Posterior vena cava (tissue), 2 donors: Measurements from ENCODE around the gene DLK1. TPM values are rescaled to one million over a fixed set of nuclear protein-coding genes. Genes with fewer than 3 reads are reported as not detected.

Experiments
- DNase-seq: peaks from one replicate; pipeline ENCODE4 v3.0.0-alpha.2; 2020; ENCODE audit warnings: low spot score
- intact Hi-C, 2 donors: fragments of 100-400 bp; cut with DNase I; formaldehyde crosslinking; loops; one replicate each; pipeline versions ENCODE4 v1.14.1 to v1.14.2; 2022 to 2023
- total RNA-seq, 2 donors: library from RNA; stranded (reverse); fragmentation: NEBNext Ultra II Directional; extraction: Animal tissue kit (Norgen Biotek cat#: 25700); gene quantifications; one replicate each; pipeline ENCODE4 v1.2.1, GENCODE V29; 2021
- donor health status: DM: yes; HTN: yes; CAD: no.
- donor health status: DM: yes; HTN: yes; CAD: no.

The DLK1 gene
- total RNA-seq, 2 donors from 2014 or later = not detected

- DNase-seq = no peak
- intact Hi-C loops = no loop called here
Observed at GRCh38 chr14:100710826-100711462, 15.7 kb upstream of the DLK1 start.

- no peak for DNase-seq
- intact Hi-C loops = no loop called here
Observed at GRCh38 chr14:100711493-100711892, 15.2 kb upstream of the DLK1 start.

DNA sequence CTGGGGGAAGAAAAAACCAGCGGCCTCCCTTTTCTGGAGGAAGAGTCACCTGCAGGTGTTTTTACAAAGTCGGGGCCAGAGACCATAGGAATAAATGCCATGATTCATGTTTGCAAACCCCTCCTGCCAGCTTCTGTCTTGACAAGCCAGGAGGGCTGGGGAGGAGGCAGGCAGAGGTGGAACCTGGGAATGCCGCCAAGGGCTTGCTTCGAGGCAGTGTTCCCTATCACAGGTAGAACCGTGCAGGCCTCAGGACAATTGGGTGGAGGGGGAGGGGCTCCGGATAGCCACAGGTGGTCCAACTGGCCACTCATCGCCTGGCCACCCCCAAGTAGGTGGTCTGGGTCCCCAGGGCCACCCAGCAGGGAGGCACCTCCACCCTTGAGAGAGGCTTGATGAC, 14.2 kb upstream of the DLK1 start:
- DNase-seq = no peak
- intact Hi-C loops = no loop called here

DNA sequence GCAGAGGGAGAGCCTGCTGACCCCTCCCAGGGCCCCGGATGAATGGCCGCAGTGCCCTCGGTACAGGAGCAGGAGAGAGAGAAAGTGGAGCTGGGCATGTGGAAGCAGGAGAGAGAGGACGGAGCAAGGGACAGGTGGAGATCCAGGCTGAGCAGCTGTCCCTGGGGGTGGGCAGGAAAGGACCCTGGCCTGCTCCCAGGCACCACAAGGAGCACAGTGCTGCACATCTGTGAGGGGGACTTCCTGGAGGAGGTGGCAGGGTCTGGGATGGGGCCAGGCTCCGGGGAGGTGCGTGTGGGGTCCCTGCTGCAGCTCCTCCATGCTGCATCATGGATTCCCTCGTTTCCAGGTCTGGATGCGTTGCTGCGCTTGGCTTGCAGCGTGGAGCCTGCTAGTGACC, 13.0 kb upstream of the DLK1 start:
- intact Hi-C loops = no loop called here
- no peak for DNase-seq

DNA sequence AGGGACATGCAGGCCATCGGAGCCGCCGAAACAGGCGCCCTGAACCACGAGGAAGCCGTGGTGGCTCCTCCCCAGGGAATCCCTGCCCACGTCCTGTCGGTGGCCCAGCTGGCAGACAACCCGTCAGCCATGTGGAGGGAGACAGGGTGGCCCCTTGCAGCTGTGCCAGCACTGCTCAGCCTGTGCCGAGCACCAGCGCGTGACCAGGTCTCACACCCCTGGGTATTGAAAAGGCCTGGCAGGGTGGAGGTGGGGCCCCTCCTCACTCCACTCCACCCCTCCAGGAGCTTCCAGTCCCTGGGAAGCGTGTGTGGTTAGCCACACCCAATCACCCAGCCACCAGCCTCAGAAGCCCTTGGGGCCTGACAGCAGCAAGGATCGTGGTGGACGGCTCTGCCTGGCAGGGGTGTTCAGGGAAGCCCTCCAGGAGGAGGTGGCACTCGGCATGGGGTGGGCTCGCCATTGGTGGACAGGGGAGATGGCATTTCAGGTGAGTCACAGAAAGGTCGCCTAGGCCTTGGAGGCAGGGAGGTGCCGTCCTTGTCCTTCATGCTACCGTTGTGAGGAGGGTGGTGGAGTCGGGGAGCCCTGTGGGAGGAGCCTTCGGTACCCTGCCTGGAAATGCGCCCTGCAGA, 12.3 kb upstream of the DLK1 start:
- DNase-seq = no peak
- intact Hi-C loops = no loop called here

GRCh38 chr14:100715332-100715731, 11.4 kb upstream of the DLK1 start:
- intact Hi-C loops = no loop called here
- DNase-seq = no peak

DNA sequence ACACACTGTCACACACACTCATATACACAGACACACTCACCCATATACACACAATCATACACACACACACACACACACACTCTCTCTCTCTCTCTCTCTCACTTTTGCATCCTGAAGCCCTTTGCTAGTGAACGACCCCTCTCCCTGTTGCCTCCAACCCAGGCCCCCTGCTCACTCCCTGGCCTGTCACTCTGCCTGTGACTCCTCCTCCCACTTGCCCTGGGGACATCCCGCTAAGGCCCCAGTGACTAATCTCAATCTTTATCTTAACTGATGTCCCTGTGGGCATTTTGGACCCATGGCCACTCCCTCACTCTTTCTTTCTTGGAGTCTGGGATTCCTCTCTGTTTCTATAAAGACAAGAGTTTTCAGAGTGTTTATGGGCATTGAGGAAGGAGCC, 10.9 kb upstream of the DLK1 start:
- intact Hi-C loops = no loop called here
- no peak for DNase-seq

- intact Hi-C loops = no loop called here
- DNase-seq = no peak
Observed at GRCh38 chr14:100717386-100717785, 9.3 kb upstream of the DLK1 start.

GRCh38 chr14:100719976-100720520, 6.6 kb upstream of the DLK1 start:
- intact Hi-C loops = no loop called here
- no peak for DNase-seq

GRCh38 chr14:100721568-100721967, 5.1 kb upstream of the DLK1 start:
- DNase-seq = no peak
- intact Hi-C loops = no loop called here

GRCh38 chr14:100722367-100722766, 4.3 kb upstream of the DLK1 start:
- intact Hi-C loops = no loop called here
- no peak for DNase-seq

DNA sequence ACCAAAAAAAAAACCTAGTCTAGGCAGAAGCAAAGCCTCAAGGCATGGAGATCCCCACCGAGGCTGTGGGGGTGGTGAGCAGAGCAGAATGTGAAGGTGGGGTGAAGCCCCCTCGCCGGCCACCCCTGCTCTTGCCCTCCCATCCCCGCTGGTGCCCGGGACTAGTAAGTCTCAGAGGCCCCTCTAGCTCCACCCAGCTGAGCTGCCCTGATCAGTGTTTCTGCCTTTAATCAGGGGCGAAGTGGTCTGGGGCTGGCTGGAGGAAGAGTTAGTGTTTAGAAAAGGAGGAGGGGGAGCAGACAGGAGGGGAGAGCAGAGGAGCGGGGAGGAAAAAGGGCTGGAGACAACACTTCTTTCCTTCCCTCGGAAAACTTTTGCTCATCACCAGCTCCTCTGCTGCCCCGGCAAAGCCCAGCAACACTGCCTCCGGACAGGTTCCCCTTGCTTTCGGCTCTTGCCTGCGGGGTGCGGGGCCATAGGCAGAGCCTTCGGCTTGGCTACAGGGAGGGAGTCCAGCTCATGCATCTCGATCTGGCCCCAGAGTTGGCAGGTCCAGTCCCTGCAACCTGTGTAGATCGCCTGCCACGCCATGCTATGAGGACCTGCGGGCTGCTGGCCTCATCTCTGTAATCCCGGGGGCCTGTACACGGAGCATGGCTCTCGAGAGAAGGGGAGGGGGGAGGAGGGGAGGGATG, 3.4 kb upstream of the DLK1 start:
- intact Hi-C loops = no loop called here
- DNase-seq = no peak

DNA sequence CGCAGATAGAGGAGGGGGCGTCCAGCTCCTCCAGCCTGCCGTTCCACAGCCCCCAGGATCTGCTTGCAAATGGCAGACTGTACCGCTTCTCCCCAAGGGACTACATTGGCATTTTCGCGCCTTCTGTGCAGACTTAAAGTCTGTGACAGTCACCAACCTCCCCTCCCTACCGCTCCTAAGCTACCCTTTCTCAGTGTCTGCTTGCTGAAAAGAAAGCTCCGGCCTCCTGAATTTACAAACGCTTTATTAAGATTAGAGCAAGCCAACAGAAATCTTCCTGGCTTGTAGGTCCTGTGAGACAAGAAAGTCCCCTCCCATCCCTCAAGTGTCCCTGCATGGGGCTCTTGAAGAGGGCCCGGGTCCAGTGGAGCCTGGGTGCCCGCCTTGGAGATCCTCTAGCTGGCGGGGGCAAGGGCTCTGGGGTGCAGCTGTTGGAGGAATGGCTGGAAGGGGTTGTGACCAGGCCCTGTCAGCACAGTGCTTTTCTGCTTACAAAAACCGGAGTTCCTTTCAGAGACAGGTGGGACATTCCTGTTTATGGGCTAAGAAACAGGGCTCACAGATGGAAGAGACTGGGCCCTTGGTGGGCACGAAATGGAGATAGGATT, 2.8 kb upstream of the DLK1 start:
- intact Hi-C loops = no loop called here

GRCh38 chr14:100724536-100724935, 2.2 kb upstream of the DLK1 start:
- no peak for DNase-seq
- intact Hi-C loops = no loop called here

More for the DNA sequence above, 2.8 kb upstream of the DLK1 start:
- no peak for DNase-seq

DNA sequence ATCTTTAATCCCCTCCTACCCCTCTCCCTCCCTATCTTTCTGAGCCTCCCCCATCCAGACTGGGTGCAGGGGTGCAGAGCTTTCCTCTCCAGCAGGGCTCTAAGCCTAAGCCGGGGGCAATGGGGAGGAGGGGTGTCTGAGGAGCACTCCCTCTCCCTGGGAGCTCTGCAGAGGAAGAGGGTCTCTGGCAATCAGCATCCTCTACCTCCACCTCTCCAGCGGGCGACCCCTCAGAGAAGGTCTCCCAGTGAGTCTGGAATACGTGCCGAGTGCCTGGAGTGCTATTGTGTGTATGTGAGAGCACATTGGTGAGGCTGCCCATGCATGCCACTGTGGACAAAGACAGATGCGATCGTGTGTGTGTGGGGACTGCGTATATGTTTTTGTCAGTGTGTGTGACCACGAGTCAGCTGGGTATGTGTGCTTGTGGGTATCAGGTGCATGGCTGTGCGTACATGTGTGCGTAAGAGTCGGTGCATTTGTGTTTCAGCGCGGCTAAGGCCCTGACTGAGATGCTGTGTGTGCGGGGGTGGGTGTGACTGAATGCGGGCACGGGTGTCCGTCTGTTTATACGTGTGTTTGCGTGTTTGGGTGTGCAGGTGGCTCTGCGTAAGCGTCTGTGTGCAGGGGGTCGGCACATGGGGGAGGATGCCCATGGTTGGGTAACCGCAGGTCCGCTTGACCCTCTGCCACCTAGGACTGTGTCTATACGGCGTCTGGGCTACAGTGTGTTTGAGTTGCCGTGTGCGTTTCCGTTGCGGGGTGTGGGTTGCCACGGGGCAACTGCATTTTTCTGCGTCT, 905 bp upstream of the DLK1 start:
- intact Hi-C loops = no loop called here
- no peak for DNase-seq

GRCh38 chr14:100727086-100727872, 587 bp downstream of the DLK1 start:
- intact Hi-C loops = no loop called here
- no peak for DNase-seq

DNA sequence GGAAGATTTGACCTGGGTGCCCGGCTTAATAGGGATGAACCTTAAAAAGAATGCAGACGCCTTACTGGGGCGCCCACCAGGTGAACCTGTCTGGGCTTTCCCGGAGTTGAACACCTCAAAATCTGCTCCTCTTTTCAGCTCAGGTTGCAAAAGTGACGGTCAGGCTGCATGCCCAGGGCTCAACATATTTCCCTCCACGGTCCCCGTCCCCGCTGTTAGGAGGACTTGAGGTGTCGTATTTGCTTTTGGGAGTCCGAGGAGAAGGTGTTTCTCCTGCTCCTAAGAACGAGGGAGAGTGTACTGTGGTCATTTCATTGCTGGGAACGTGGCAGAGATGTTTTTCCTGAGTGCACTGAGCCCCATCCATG, 1.2 kb downstream of the DLK1 start:
- intact Hi-C loops = no loop called here
- no peak for DNase-seq

DNA sequence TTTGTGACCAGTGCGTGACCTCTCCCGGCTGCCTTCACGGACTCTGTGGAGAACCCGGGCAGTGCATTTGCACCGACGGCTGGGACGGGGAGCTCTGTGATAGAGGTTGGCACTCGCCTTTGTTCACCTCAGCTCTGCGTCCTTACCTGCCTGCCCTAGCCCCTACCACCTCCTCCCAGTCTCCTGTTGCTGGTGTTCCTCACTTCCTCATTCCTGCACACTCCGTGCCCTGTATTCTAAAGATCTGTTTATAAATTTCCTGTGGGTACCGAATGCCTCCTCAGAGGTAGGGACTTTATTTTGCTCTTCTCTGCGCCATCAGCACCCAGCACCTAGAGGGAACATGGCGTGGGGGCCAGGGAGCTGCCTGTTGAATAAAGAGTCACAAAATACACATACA, 2.3 kb downstream of the DLK1 start:
- intact Hi-C loops = no loop called here
- DNase-seq = no peak

DNA sequence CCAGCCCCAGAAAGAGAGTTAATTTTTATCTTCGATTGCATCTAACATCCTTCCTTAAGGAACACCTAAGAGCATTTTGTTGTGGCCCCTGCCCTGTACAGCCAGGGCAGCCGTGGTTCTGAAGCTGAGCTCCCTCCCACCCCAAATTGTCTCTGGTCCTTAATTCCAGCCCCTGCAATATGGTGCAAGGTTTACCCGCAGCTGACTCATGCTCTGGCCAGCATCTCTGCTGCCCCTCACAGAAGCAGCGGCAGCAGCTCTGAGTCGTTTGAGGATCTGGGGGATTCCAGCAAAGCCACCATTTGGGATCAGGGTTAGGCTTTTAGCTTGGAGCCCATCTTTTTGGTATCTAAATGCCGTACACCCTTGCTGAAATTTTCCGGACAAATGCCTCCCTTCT, 3.3 kb downstream of the DLK1 start:
- intact Hi-C loops = no loop called here
- no peak for DNase-seq
